Coronary artery (tissue), 2 donors: Measurements from ENCODE around the gene TIMP2.
A peak's percentile ranks its signal among the peaks of the same experiment; 100 is the strongest.

ENCODE experiments used
- DNase-seq: peaks from one replicate; pipeline ENCODE4 v3.0.0-alpha.2; 2017; ENCODE audit warnings: low spot score
- H3K27ac ChIP-seq, 2 donors: fragments of 200-600 bp; sonication (generic); one replicate each; pipeline ENCODE4 v1.5.1; 2016 to 2019
- H3K4me3 ChIP-seq: fragments of 200-600 bp; sonication (generic); 2 replicates; pipeline ENCODE4 v1.5.1; 2016; ENCODE audit warnings: mild to moderate bottlenecking, moderate library complexity
- TF ChIP-seq, protein P1 (sequence below): fragments of 200-600 bp; sonication (generic); IDR thresholded peaks from one replicate; pipeline ENCODE4 v1.5.1; 2019; ENCODE audit warnings: antibody characterized with exemption

TIMP2 gene

GRCh38 chr17:78937561-78937960 lies 12.4 kb upstream of the TIMP2 start:
- H3K4me3 ChIP-seq, result no peak overlapping the region
- no peak for DNase-seq
- no peak overlapping the region for H3K27ac ChIP-seq
- TF ChIP-seq, protein P1, sequence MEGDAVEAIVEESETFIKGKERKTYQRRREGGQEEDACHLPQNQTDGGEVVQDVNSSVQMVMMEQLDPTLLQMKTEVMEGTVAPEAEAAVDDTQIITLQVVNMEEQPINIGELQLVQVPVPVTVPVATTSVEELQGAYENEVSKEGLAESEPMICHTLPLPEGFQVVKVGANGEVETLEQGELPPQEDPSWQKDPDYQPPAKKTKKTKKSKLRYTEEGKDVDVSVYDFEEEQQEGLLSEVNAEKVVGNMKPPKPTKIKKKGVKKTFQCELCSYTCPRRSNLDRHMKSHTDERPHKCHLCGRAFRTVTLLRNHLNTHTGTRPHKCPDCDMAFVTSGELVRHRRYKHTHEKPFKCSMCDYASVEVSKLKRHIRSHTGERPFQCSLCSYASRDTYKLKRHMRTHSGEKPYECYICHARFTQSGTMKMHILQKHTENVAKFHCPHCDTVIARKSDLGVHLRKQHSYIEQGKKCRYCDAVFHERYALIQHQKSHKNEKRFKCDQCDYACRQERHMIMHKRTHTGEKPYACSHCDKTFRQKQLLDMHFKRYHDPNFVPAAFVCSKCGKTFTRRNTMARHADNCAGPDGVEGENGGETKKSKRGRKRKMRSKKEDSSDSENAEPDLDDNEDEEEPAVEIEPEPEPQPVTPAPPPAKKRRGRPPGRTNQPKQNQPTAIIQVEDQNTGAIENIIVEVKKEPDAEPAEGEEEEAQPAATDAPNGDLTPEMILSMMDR, result no peak

GRCh38 chr17:78935419-78936323 lies 10.5 kb upstream of the TIMP2 start:
- peak overlapping the region; percentile 90 to 93 for H3K27ac ChIP-seq
- TF ChIP-seq, protein P1, result no peak
- peak; percentile 90 for DNase-seq
- H3K4me3 ChIP-seq, result no peak overlapping the region

GRCh38 chr17:78934681-78935418 lies 9.7 kb upstream of the TIMP2 start:
- H3K4me3 ChIP-seq, result peak overlapping the region; percentile 61
- peak overlapping the region; percentile 90 to 93 for H3K27ac ChIP-seq
- DNase-seq, result no peak
- TF ChIP-seq, protein P1, result no peak

DNA sequence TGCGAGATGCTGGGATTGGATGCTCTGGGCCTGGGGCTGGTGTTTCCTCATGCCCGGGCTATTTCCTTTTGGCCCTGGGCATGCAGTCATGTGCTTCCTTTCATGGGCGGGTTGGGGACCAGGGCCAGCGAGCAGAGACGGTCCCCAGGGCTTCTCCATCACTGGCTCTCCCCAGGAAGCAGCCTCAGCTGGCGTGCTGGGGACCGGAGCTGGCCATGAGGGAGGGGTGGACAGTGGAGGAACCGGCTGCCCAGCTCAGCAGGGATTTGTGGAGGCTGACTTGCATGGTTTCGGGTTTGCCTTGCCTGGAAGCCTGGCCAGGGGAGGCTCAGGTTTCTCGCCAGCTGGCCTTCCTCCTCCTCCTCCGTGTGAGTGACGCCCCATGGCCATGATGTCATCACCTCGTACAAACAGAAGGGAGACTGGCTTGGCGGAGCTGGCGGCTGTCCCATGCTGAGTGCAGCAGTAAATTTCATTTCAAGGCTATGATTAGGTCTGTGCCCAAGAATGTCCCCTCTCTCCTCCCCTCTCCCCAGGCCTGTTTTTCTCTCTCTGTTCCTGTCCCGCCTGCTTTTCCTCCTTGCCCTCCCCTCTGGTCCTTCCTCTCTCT lies 8.9 kb upstream of the TIMP2 start:
- Histone ChIP-seq H3K27ac (peak overlapping the region; percentile 90 to 93), H3K4me3 (peak overlapping the region; percentile 61)
- TF ChIP-seq, protein P1, result no peak
- DNase-seq, result peak; percentile 99

DNA sequence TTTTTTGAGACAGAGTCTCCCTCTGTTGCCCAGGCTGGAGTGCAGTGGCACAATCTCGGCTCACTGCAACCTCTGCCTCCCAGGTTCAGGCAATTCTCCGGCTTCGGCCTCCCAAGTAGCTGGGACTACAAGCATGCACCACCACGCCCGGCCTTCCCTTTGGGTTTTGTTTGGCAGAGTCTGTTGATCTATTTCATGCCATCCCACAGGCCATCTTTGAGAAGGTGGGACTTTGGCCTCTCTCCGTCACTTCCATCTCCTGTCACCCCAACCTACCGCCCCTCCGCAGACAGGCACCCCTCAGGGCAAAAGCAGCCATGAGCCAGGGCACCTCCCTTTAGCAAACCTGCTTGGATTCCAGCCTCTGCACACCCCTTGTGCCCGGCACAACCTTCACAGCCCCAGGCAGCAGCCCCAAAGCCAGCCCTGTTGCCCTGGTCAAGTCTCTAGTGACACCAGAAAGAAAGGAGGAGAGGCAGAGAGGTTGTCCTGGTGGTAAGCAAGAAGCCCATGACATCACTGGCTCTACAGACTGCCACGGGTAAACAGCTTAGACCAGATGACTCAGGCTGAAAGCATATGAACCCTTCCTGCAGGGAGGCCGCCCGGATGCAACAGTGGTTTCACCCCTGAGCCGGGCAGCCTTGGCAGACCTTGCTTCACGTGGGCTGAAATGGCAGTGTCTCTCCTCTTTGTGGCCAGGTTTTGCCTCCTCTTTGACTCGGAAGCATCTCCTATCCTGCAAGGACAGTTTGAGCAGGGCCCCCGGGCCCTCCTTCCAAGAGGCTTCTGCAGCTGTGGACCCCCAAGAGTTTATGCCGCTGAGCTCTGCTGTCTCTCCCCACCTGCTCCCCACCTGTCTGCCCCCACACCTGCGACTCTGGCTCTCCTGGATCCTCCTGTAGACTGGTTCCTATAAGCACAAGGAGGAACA lies 8.1 kb upstream of the TIMP2 start:
- TF ChIP-seq, protein P1, result no peak
- peak; percentile 87 for DNase-seq
- Histone ChIP-seq H3K27ac (peak overlapping the region; percentile 90 to 93), H3K4me3 (peak overlapping the region; percentile 61)
